Right lobe of liver (tissue), 6 donors: ENCODE data around the gene HOXD1. TPM values are rescaled to one million over a fixed set of nuclear protein-coding genes. Genes with fewer than 3 reads are reported as not detected.

Source experiments
- ATAC-seq, 4 donors: fragments of 200-7000 bp; cut with Tn5 transposase; one replicate each; pipeline ENCODE4 v1.9.1; 2020; ENCODE audit warnings: mild to moderate bottlenecking in 4 of 4, moderate library complexity in 4 of 4
- DNase-seq, 3 donors: peaks; one replicate each; pipeline ENCODE4 v3.0.0-alpha.2; 2020
- H3K27ac ChIP-seq, 3 donors: fragments of 200-600 bp; one replicate each; pipeline ENCODE4 v1.8.0; 2022
- H3K27me3 ChIP-seq, 2 donors: fragments of 200-600 bp; one replicate each; pipeline ENCODE4 v1.8.0; 2022
- H3K36me3 ChIP-seq, 4 donors: fragments of 200-600 bp; sonication (generic) in 1 of 4; one replicate each; pipeline versions ENCODE4 v1.5.1 to v1.8.0; 2017 to 2022; ENCODE audit warnings: control low read depth in 1 of 4
- H3K4me1 ChIP-seq, 4 donors: fragments of 200-600 bp; sonication (generic) in 1 of 4; one replicate each; pipeline versions ENCODE4 v1.5.1 to v1.8.0; 2017 to 2022; ENCODE audit warnings: control low read depth in 1 of 4
- H3K4me3 ChIP-seq, 3 donors: fragments of 200-600 bp; one replicate each; pipeline ENCODE4 v1.8.0; 2022
- H3K9me3 ChIP-seq, 4 donors: fragments of 200-600 bp; sonication (generic) in 1 of 4; one replicate each; pipeline versions ENCODE4 v1.5.1 to v1.8.0; 2017 to 2022; ENCODE audit warnings: control low read depth in 1 of 4
- POLR2A ChIP-seq: fragments of 450-650 bp; IDR thresholded peaks from one replicate; pipeline ENCODE4 v1.6.1; 2017; ENCODE audit warnings: antibody characterized with exemption, mild to moderate bottlenecking
- WGBS: methylation state at CpG from one replicate; pipeline ENCODE4 v1.1.6; 2018; ENCODE audit warnings: low coverage, low lambda C conversion rate; ENCODE audit not compliant: insufficient coverage; ENCODE audit errors: missing lambda C conversion rate; 5-methylcytosine and 5-hydroxymethylcytosine counted together
- intact Hi-C, 2 donors: fragments of 100-400 bp; cut with DNase I; formaldehyde crosslinking; loops; one replicate each; pipeline versions ENCODE4 v1.11.2 to v1.14.1; 2022
- total RNA-seq, 6 experiments: library from RNA; depleted of rRNA in 2 of 6; stranded (reverse); fragments of >200 nt in 2 of 6; fragmentation: NEBNext Ultra II Directional in 3 of 6; extraction: Animal tissue kit (Norgen Biotek cat#: 25700) in 3 of 6; gene quantifications; one replicate each; pipeline versions ENCODE4 v1.1.0 to v1.2.4, GENCODE V29; 2016 to 2023
- TF ChIP-seq, protein P1 (sequence below), 4 donors: fragments of 200-600 bp in 3 of 4; fragments of 450-650 bp in 1 of 4; IDR thresholded peaks; one replicate each; pipeline versions ENCODE4 v1.5.1 to v1.8.0; 2016 to 2022; ENCODE audit warnings: antibody characterized with exemption in 4 of 4, mild to moderate bottlenecking in 2 of 4
- donor health status: DM: no; HTN: yes; CAD: no.
- donor health status: DM: no; HTN: no; CAD: no.
- donor health status: DM: no; HTN: no; CAD: no.
- donor health status: DM: no; HTN: yes; CAD: no.
- donor health status: DM: no; HTN: yes; CAD: no.

HOXD1 gene
- total RNA-seq, 6 experiments from 2014 or later = not detected

DNA sequence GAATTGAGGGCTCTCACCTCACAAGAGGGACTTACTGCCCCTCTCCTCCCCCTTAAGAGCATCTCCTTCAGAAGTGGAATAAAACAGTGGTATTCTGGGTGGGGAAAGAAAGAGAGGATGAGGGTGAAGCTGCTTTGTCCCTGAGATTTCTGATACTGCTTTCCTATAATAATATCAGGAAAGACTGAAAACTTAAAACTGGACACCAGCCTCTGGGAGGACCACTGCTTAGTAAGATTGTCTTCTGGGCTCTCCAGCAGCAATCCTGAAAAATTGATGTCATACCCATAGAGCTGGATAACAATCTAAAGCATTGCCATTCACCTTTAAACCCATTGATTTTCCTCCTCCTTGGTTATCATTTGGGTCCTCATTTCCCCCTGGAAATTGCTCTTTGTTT, 41.8 kb upstream of the HOXD1 start:
- TF ChIP-seq, protein P1, sequence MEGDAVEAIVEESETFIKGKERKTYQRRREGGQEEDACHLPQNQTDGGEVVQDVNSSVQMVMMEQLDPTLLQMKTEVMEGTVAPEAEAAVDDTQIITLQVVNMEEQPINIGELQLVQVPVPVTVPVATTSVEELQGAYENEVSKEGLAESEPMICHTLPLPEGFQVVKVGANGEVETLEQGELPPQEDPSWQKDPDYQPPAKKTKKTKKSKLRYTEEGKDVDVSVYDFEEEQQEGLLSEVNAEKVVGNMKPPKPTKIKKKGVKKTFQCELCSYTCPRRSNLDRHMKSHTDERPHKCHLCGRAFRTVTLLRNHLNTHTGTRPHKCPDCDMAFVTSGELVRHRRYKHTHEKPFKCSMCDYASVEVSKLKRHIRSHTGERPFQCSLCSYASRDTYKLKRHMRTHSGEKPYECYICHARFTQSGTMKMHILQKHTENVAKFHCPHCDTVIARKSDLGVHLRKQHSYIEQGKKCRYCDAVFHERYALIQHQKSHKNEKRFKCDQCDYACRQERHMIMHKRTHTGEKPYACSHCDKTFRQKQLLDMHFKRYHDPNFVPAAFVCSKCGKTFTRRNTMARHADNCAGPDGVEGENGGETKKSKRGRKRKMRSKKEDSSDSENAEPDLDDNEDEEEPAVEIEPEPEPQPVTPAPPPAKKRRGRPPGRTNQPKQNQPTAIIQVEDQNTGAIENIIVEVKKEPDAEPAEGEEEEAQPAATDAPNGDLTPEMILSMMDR (IDR thresholded peaks at IDR 0.05) = no peak
- no peak for TF ChIP-seq POLR2A
- Histone ChIP-seq H3K27ac (no peak overlapping the region), H3K36me3 (no peaks in the 10 kb centered on the region), H3K27me3 (peaks cover 0 to 48% of the 10 kb centered on the region in 2 donors), H3K4me3 (no peak overlapping the region), H3K4me1 (no peaks in the 10 kb centered on the region), H3K9me3 (no peaks in the 10 kb centered on the region)
- no peak for DNase-seq
- no peak for ATAC-seq
- intact Hi-C loops = loop anchor here (10.0 kb wide), 3 partner anchors 308 to 488 kb away; no protein-coding TSS in a partner anchor

DNA sequence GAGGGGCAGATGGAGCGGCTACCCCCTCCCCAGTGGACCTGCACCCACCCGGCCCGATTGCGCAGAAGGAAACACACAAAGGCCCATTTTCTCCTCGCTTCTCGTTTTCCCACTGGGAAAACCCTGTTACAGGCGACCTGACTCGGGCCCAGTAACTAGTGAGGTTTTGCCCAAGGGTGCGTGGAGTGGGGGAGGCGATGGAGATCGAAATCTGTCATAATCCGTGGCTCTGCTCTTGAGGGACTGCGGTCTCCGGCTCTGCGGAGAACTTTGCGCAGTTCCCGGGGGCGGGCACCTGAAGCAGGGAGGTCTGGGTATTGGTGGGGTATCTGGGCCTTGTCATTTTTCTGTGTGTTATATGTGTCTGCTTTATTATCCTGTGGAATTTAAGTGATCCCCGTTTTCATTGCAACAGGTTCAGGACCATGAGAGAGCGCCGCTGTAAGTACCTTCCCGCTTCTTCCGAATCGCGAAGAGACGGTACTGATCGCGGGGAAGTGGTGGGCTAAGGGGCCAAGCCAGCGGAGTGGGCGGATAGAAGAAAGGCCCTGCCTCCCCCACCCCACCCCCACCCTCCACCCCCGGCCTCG, 41.2 kb upstream of the HOXD1 start:
- no peaks in the 10 kb centered on the region for H3K36me3 ChIP-seq
- no peak for DNase-seq
- H3K27me3 ChIP-seq = peaks cover 0 to 51% of the 10 kb centered on the region in 2 donors
- no peaks in the 10 kb centered on the region for H3K9me3 ChIP-seq
- ATAC-seq = no peak
- no peak for TF ChIP-seq POLR2A
- no peaks in the 10 kb centered on the region for H3K4me1 ChIP-seq
- no peak overlapping the region for H3K4me3 ChIP-seq
- intact Hi-C loops = loop anchor here (10.0 kb wide), 3 partner anchors 307 to 487 kb away; no protein-coding TSS in a partner anchor
- no peak overlapping the region for H3K27ac ChIP-seq
- WGBS = 10% methylated on average over 8 of the region's 32 CpGs

DNA sequence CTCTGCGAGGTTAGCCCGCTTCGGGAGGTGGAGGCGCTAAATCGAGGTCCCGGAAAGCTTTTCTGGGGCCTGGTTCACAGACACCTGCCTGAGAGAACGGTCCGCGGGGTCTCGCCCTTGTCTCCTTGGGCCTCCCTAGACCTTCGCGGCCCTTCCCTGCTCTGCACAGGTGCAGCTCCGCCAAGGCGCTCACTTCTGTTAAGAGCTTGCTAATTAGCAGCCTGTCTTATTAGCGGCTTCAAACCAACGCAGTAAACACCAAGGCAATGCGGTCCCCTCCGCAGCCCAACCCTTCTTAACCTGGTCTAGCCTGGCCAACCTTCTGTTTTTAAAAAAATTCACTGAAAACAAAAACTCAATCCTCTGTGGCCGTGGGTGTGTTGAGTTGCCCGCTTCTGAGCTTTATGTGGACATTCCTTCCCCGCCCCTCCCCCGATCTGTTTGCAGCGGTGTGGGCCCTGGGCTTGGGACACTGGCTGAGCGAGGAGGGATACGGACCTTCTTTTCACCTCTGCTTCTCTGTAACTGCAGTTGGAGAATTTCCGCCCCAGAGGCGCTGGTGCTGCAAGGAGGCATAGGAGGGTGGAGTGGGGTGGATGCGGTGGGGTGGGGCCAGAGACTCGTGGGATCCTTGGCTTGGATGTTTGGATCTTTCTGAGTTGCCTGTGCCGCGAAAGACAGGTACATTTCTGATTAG, 40.5 kb upstream of the HOXD1 start:
- no peak for DNase-seq
- WGBS = 5% methylated on average over 19 of the region's 31 CpGs

DNA sequence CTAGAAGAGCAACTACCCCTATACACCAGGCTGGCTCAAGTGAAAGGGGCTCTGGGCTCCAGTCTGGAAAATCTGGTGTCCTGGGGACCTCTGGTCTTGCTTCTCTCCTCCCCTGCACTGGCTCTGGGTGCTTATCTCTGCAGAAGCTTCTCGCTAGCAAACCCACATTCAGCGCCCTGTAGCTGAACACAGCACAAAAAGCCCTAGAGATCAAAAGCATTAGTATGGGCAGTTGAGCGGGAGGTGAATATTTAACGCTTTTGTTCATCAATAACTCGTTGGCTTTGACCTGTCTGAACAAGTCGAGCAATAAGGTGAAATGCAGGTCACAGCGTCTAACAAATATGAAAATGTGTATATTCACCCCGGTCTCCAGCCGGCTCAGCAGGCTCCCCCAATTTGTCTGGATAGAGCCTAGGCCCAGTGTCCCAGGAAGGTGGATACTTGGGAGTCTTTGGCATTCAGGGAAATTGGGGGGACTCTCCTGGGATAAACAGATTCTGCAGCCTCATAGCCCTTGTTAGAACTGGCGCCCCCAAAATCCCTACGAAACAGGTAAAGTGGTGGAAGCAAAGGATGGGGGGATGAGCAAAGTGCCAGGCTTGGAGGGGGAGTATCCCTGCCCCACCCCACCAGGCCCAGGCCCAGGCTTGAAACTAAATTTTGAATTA, 39.6 kb upstream of the HOXD1 start:
- Histone ChIP-seq H3K36me3 (no peaks in the 10 kb centered on the region), H3K4me1 (no peaks in the 10 kb centered on the region), H3K9me3 (no peaks in the 10 kb centered on the region), H3K4me3 (no peak overlapping the region), H3K27ac (no peak overlapping the region), H3K27me3 (peaks cover 0 to 67% of the 10 kb centered on the region in 2 donors)
- WGBS = 18% methylated on average over 9 of the region's 11 CpGs
- DNase-seq (no peak), ATAC-seq (no peak)
- no peak for TF ChIP-seq POLR2A
- TF ChIP-seq, protein P1 (IDR thresholded peaks at IDR 0.05) = no peak
- intact Hi-C loops = loop anchor here (10.0 kb wide), 3 partner anchors 306 to 486 kb away; no protein-coding TSS in a partner anchor

More for the DNA sequence above, 40.5 kb upstream of the HOXD1 start:
- Histone ChIP-seq H3K27ac (no peak overlapping the region), H3K4me1 (no peaks in the 10 kb centered on the region), H3K36me3 (no peaks in the 10 kb centered on the region), H3K9me3 (no peaks in the 10 kb centered on the region), H3K27me3 (peaks cover 0 to 57% of the 10 kb centered on the region in 2 donors), H3K4me3 (no peak overlapping the region)
- intact Hi-C loops = loop anchor here (10.0 kb wide), 3 partner anchors 307 to 487 kb away; no protein-coding TSS in a partner anchor
- ATAC-seq = no peak
- TF ChIP-seq, protein P1 (IDR thresholded peaks at IDR 0.05) = no peak
- TF ChIP-seq POLR2A = no peak
